Measurements from ENCODE around the gene SLC44A2.

Gene SLC44A2

GRCh38 chr19:10625003-10625761 lies at the start of gene SLC44A2:
Gene SLC44A2 (plus strand): TSS chr19:10625553. CDS start chr19:10625634, 81 bp downstream.
- Mint-ChIP-seq H3K27ac (peak within 1 kb of the TSS; percentile 53), H3K36me3 (peaks cover 29% of the 10 kb centered on the region), H3K4me3 (no peak within 1 kb of the TSS), H3K9me3 (no peaks in the 10 kb centered on the region), H3K27me3 (no peaks in the 10 kb centered on the region), H3K4me1 (peaks cover 43% of the 10 kb centered on the region)
- ATAC-seq = peak; percentile 24

GRCh38 chr19:10577951-10578350 lies 47.4 kb upstream of the SLC44A2 start:
- no peak for ATAC-seq
- no peaks in the 10 kb centered on the region for H3K9me3 Mint-ChIP-seq

GRCh38 chr19:10580979-10581631 lies 44.2 kb upstream of the SLC44A2 start:
- no peaks in the 10 kb centered on the region for H3K36me3 Mint-ChIP-seq

More at GRCh38 chr19:10577951-10578350, 47.4 kb upstream of the SLC44A2 start:
- H3K27me3 Mint-ChIP-seq = no peaks in the 10 kb centered on the region
- peaks cover 13% of the 10 kb centered on the region for H3K4me1 Mint-ChIP-seq
- no peak overlapping the region for H3K4me3 Mint-ChIP-seq
- no peak overlapping the region for H3K27ac Mint-ChIP-seq
- no peaks in the 10 kb centered on the region for H3K36me3 Mint-ChIP-seq

DNA sequence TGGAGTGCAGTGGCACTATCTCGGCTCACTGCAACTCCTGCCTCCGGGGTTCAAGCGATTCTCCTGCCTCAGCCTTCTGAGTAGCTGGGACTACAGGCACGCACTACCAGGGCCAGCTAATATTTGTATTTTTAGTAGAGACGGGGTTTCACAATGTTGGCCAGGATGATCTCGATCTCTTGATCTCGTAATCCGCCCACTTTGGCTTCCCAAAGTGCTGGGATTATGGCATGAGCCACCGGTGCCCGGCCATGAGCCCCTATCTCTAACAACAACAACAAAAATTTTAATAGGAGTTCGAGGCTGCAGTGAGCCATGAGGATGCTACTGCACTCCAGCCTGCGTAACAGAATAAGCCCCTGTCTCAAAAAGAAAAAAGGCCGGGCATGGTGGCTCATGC lies 43.3 kb upstream of the SLC44A2 start:
- Mint-ChIP-seq H3K27ac (no peak overlapping the region), H3K4me1 (peaks cover 27% of the 10 kb centered on the region), H3K27me3 (no peaks in the 10 kb centered on the region), H3K4me3 (no peak overlapping the region), H3K36me3 (no peaks in the 10 kb centered on the region), H3K9me3 (no peaks in the 10 kb centered on the region)
- no peak for ATAC-seq

More at GRCh38 chr19:10580979-10581631, 44.2 kb upstream of the SLC44A2 start:
- Mint-ChIP-seq H3K27ac (no peak overlapping the region), H3K4me3 (peak overlapping the region; percentile 25), H3K4me1 (peaks cover 27% of the 10 kb centered on the region), H3K9me3 (no peaks in the 10 kb centered on the region), H3K27me3 (no peaks in the 10 kb centered on the region)
- peak; percentile 90 for ATAC-seq

DNA sequence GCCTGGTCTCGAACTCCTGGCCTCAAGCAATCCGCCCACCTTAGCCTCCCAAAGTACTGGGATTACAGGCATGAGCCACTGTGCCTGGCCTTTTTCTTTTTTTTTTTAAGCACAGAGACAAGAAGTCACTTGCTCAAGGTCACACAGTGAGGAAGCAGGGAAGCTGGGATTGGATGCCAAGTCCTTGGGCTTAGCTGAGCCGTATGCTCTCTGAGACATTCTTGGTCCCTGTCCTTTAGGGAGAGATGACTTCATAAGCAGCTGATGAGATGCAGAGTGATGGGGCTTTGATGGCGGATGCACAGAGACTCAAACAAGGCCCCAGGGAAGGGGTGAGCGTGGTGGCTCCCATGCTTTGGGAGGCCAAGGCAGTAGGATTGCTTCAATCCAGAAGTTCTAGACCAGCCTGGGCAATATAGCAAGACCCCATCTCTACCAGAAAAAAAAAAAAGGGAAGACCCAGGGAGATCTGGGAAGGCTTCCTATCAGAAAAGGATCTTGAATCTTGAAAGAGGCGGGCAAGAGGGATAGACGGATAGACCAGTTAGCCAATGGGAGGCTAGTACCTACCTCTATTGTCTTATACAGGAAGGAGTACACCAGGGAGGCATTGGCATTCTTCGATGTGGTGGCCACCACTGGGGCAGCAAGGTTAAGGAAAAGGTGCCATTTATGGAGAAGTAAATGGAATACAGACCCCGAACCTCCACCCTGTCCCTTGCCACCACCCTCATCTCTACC lies 42.1 kb upstream of the SLC44A2 start:
- no peak for ATAC-seq
- Mint-ChIP-seq H3K27me3 (no peaks in the 10 kb centered on the region), H3K27ac (no peak overlapping the region), H3K36me3 (no peaks in the 10 kb centered on the region), H3K4me1 (peaks cover 36% of the 10 kb centered on the region), H3K4me3 (no peak overlapping the region), H3K9me3 (peaks cover 6% of the 10 kb centered on the region)

DNA sequence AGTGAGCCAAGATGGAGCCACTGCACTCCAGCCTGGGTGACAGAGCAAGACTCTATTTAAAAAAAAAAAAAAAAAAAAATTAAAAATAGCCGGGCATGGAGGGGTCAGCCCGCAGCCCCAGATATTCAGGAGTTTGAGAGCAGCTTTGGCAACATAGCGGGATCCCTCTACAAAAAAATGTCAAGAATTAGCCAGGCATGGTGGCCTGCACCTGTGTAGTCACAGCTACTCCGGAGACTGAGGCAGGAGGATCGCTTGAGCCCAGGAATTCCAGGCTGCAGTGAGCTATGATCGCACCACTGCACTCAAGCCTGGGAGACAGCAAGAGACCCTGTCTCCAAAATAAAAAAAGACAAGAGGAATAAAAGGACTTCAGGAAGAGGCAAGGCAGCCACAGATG lies 39.0 kb upstream of the SLC44A2 start:
- H3K9me3 Mint-ChIP-seq = peaks cover 6% of the 10 kb centered on the region
- no peaks in the 10 kb centered on the region for H3K27me3 Mint-ChIP-seq
- no peak overlapping the region for H3K27ac Mint-ChIP-seq
- H3K4me1 Mint-ChIP-seq = peaks cover 28% of the 10 kb centered on the region
- no peak overlapping the region for H3K4me3 Mint-ChIP-seq
- no peak for ATAC-seq
- H3K36me3 Mint-ChIP-seq = no peaks in the 10 kb centered on the region

- no peak within 1 kb of the TSS for H3K4me3 Mint-ChIP-seq
- H3K9me3 Mint-ChIP-seq = peaks cover 6% of the 10 kb centered on the region
- no peak within 1 kb of the TSS for H3K27ac Mint-ChIP-seq
- no peaks in the 10 kb centered on the region for H3K27me3 Mint-ChIP-seq
- H3K36me3 Mint-ChIP-seq = no peaks in the 10 kb centered on the region
- no peak for ATAC-seq
- peaks cover 22% of the 10 kb centered on the region for H3K4me1 Mint-ChIP-seq
These were observed 38.1 kb upstream of the SLC44A2 start, which contains the start of gene AP1M2 for GRCh38 chr19:10587022-10587838. Gene AP1M2 (minus strand): TSS chr19:10587312. CDS start chr19:10587231, 81 bp downstream.

DNA sequence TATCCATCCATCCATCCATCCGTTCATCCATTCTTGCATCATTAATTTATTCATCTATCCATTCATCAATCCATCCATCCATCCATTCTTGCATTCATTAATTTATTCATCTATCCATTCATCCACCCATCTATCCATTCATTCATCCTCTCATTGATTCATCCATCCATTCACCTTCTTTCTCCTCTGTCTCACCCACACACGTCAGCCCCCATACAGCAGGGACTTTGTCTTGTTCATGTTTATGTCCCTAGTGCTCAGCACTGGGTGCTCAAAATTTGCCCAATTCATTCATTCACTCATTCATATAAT lies 37.6 kb upstream of the SLC44A2 start:
- Mint-ChIP-seq H3K36me3 (no peaks in the 10 kb centered on the region), H3K27ac (no peak overlapping the region), H3K9me3 (peaks cover 6% of the 10 kb centered on the region), H3K27me3 (no peaks in the 10 kb centered on the region), H3K4me1 (peaks cover 22% of the 10 kb centered on the region), H3K4me3 (no peak overlapping the region)
- no peak for ATAC-seq

DNA sequence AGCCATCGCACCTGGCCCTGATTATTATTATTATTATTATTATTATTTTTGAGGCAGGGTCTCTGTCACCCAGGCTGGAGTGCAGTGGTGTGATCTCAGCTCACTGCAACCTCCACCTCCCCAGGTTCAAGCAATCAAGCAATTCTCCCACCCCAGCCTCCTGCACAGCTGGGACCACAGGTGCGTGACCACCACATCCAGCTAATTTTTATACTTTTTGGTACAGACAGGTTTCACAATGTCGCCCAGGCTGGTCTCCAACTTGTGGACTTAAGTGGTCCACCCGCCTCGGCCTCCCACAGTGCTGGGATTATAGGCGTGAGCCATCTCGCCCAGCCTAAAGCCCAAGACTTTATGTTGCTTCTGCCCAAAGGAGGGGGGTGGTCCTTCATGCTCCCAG lies 32.2 kb upstream of the SLC44A2 start:
- H3K4me3 Mint-ChIP-seq = no peak overlapping the region

DNA sequence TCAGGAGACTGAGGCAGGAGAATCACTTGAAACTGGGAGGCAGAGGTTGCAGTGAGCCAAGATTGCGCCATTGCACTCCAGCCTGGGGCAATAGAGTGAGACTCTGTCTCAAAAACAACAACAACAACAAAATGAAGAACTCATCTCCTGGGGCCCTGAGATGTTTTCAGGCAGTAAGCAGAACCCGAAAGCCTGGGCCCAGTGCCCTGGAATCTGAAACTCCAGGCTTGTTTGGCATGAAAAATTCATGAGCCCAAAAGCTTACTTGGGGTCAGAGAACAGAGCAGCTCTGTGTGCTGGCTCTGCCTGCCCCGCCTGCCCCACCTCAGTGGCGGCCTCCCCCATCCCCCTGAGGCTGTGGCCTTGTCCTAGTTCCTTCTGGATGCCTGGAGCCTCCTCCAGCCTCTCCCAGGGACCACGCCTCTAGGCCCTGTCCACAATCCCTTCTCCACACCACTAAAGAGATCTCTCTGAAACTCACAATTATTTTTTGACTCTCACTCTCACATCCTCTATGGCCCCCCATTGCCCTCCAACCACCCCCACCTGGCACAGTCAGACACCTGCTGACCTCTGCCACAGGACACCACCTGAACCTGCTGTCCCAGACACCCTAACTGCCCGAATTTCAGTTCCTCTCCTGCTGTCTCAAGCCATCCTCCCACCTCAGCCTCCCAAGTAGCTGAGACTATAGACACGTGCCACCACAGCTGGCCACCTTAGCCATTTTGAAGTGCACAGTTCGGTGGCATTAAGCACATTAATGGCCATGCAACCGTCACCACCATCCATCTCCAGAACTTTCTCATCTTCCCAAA lies 31.3 kb upstream of the SLC44A2 start:
- Mint-ChIP-seq H3K27me3 (no peaks in the 10 kb centered on the region), H3K27ac (peak overlapping the region; percentile 75), H3K9me3 (no peaks in the 10 kb centered on the region), H3K4me3 (peak overlapping the region; percentile 55), H3K4me1 (peaks cover 44% of the 10 kb centered on the region), H3K36me3 (no peaks in the 10 kb centered on the region)
- ATAC-seq = peak; percentile 87

More for the DNA sequence above, 32.2 kb upstream of the SLC44A2 start:
- no peak for ATAC-seq
- Mint-ChIP-seq H3K27ac (no peak overlapping the region), H3K9me3 (no peaks in the 10 kb centered on the region), H3K36me3 (no peaks in the 10 kb centered on the region), H3K27me3 (no peaks in the 10 kb centered on the region), H3K4me1 (peaks cover 43% of the 10 kb centered on the region)

GRCh38 chr19:10600149-10600548 lies 25.2 kb upstream of the SLC44A2 start:
- ATAC-seq = no peak
- Mint-ChIP-seq H3K9me3 (no peaks in the 10 kb centered on the region), H3K27me3 (no peaks in the 10 kb centered on the region), H3K27ac (no peak overlapping the region), H3K4me1 (peaks cover 53% of the 10 kb centered on the region), H3K4me3 (no peak overlapping the region), H3K36me3 (peaks cover 10% of the 10 kb centered on the region)

DNA sequence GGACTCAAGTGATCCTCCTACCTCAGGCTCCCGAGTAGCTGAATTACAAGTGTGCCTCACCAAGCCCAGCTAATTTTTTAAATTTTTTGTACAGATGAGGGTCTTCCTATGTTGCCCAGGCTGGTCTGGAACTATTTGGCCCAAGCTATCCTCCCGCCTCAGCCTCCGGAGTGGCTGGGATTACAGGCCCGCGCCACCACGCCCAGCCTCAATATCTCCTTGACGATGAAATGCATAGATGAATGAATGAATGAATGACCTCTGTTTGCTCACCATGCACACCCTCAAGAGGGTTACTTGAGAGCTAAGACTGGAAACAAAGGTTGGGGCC lies 23.4 kb upstream of the SLC44A2 start:
- Mint-ChIP-seq H3K4me1 (peaks cover 35% of the 10 kb centered on the region), H3K27ac (peak overlapping the region; percentile 96), H3K9me3 (no peaks in the 10 kb centered on the region), H3K36me3 (peaks cover 10% of the 10 kb centered on the region), H3K4me3 (peak overlapping the region; percentile 81), H3K27me3 (no peaks in the 10 kb centered on the region)
- no peak for ATAC-seq

- peak overlapping the region; percentile 96 for H3K27ac Mint-ChIP-seq
- H3K36me3 Mint-ChIP-seq = peaks cover 10% of the 10 kb centered on the region
- no peaks in the 10 kb centered on the region for H3K27me3 Mint-ChIP-seq
- H3K4me1 Mint-ChIP-seq = peaks cover 33% of the 10 kb centered on the region
- ATAC-seq = peak; percentile 87
- no peaks in the 10 kb centered on the region for H3K9me3 Mint-ChIP-seq
- peak overlapping the region; percentile 91 for H3K4me3 Mint-ChIP-seq
These were observed 22.8 kb upstream of the SLC44A2 start for GRCh38 chr19:10602330-10603083.

Data from stimulated activated memory B cell treated with anti-CD40 and anti-IgM and Interleukin-4, amounts not matched to agents 10 μg/mL and 1 μg/mL and 100 μg/mL, for 72 hours (primary cell).